NCI-H82 treated with DMSO at 0.1 percent for 48 hours (cell line): ENCODE data around the gene TAC3.
A peak's percentile ranks its signal among the peaks of the same experiment; 100 is the strongest.
"Not testable (repeated sequence)": the region's sequence is repeated elsewhere in the genome, so short reads cannot be mapped to it uniquely, and the experiment has no call there.

Experiments
- DNase-seq: peaks from one replicate; lab custom pipeline; 2025; ENCODE audit not compliant: unreplicated experiment; lab: John Stamatoyannopoulos, UW

Gene TAC3

GRCh38 chr12:57037264-57037663 is 20.9 kb upstream of the TAC3 start:
- DNase-seq = no peak

GRCh38 chr12:57033431-57033830 is 17.1 kb upstream of the TAC3 start:
- no peak for DNase-seq

GRCh38 chr12:57031789-57032188 is 15.5 kb upstream of the TAC3 start:
- no peak for DNase-seq

DNA sequence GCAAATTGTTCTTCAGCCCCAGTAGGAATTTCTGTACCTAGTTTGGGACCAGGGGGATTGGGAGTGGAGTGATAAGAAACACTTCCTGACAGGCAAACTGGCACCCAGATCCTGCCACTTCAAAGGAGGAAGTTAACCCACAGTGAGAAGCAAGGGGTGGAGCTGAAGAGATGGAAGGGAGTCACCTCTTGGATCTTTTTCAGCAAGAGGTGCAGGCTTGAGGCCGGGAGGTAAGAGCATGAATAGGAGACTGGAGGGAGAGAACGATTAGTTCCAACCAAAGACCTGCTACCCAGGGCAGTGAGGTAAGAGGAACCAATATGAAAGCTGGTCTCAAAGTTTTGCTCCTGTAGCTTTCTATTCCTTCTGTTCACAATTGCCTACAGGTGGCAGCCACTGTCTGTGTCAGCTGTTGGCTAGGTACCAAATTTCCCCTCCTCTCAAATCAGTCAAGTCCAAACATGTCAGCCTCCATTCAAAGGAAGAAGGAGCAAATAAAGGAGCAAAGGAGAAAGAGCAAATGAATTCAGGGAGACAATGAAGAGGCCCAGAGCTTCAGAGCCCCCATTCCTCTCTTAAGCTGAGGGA is 14.9 kb upstream of the TAC3 start:
- DNase-seq = no peak

- DNase-seq = no peak
Measured at GRCh38 chr12:57029457-57029856, 13.1 kb upstream of the TAC3 start.

DNA sequence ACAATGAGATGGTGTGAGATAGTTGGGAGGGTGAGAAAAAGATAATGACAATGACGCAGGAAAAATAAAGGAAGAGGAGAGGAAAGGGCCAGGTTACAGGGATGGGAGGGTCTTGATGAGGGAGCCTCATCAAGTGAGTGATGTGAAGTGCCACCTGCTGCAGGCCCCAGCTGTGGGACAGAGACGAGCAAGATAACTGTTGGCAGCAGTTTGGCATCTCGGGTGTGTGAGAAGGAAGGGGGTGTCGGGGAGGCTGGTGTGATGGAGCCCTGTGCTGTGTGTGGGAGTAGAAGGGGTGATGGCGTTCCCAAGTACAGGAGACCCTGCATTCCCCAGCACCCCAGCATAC is 11.4 kb upstream of the TAC3 start:
- DNase-seq = no peak

DNA sequence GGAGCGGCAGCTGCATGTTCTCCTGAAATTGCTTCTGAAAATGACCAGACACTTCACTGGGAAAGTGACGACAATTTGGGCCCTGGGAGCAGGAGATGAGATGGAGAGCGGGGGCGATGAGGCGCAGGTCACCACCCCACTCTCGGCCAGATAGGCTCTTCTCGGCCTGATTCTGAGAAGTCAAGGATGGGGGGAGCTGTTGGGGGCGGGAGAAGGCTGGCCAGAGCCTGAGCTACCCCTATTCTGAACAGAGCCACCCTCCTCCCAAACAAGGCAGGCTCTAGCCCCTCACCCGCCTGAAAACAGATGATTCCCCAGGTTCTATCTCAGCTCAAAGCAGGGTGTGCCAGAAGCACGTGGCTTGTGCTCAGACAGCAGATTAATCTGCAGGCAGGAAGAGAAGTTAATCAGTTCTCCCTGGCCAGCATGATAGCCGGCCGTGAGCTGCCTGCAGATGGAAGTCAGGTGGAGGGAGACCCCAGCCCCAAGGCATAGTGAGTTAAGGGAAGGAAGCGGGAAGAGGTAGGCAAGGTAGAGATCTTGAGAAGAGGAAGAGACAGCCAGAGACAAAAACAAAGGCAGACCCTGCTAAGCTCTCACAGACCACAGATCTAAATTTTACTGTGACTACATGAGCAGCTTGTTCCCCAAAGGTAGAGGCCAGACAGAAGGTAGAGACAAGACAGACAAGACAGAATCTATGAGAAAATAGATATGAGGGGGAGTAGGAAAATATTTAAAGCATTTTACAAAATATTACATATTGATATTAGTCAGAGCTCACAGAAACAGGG is 10.9 kb upstream of the TAC3 start:
- DNase-seq = no peak

DNA sequence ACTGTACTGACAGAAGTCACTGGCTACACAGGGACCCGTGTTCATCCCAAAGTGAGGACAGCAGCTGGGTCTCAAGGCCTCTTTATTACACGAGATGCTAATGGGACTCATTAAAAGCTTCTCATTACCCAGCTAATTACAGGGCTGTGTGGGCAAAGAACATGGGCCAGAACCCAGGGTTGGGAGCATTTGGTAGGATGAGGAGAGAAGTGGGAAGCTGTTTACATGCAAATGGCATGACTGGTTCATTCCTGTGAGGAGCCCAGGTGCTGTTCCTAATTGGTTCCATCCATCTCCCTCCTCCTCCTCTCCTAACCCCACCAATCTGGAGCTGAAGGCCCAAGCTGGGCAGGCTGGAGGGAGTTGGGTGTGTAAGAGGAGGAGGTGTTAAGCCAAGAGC is 8.9 kb upstream of the TAC3 start:
- DNase-seq = no peak

DNA sequence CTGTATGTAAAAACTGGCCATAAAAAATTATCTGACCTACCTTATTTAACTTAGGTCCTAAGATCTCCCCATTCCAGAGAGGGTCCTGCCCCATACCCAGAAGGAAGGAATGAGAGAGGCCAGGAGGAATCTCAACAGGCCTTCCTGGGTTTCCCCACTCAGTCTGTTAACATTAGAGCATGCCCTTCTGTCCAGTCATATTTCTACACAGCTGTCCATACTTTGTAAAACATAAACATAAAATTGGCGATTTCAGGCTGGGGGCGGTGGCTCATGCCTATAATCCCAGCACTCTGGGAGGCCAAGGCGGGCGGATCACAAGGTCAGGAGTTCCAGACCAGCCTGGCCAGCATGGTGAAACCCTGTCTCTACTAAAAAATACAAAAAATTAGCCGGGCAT is 6.0 kb upstream of the TAC3 start:
- not testable (repeated sequence) for DNase-seq

- DNase-seq = no peak
Measured at GRCh38 chr12:57019983-57020719, 3.8 kb upstream of the TAC3 start.

DNA sequence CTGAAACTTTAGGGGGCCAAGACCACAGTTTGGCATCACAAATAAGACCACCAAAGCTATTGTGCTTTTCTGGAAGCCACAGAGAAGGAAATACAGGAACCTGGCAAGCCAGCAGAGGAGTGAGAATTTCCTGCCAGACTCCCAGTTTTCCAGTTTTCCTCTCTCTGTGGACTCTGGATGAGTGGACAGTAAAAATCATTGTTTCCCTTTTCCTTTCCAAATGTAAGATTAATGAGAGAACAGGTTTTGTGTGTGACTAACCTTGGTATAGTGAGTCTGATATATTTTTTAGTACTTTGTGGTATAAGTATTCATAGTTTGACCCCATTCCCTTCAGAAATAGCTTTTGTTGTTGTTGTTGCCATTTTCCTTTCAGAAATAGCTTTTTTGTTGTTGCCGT is 2.6 kb upstream of the TAC3 start:
- DNase-seq = no peak

DNA sequence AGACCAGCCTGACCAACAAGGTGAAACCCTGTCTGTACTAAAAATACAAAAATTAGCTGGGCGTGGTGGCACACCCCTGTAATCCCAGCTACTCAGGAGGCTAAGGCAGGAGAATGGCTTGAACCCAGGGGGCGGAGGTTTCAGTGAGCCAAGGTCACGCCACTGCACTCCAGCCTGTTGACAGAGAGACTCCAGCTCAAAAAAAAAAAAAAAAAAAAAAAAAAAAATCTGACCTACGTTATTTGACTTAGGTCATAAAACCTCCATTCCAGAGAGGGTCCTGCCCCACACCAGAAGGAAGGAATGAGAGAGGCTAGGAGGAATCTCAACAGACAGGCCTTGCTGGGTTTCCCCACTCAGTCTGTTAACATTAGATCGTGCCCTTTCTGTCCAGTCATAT is 2.0 kb upstream of the TAC3 start:
- not testable (repeated sequence) for DNase-seq

DNA sequence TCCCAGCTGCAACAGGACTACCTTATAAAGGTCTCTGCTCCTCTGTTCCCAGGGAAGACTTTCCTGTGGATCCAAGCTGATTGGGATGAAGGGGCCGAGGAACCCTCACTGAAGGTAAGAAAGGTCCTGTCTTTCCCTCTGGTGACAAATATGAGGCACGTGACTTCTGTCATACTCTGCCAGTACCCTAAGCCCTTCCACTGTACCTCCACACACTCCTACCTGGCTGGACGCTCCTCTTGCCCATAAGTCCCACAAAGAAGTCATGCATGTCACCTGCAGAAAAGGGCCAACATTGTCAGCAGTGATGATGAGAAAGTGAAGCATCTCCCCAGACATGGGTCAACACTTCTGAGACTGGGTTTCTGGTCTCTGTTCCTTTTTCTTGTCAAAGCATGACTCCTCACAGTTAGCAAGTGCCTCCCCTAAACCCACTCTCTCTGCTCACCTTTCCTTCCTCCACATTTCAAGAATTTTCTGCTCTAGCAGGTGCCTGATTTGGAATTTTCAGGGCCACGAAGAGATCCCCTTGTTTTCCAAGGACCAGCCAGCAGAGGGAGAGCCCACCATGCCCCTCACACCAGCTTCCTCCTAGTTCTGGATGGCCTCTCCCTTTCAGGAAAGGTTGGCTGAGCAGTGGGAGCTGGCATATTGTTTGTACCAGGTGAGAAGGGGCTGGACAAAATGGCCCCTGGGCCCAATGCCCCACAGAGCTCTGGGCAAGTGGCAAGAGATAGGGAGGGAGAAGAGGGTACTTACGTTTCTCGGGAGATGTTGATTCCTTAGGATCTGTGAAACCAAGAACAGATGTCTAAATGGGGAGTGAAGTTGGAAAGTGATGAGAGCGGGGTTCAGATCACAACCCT is 3.5 kb downstream of the TAC3 start:
- no peak for DNase-seq

- DNase-seq = no peak
Measured at GRCh38 chr12:57011438-57012424, 4.6 kb downstream of the TAC3 start.

- no peak for DNase-seq
Measured at GRCh38 chr12:57010627-57011247, 5.6 kb downstream of the TAC3 start.

GRCh38 chr12:57009949-57010626 is 6.2 kb downstream of the TAC3 start:
- no peak for DNase-seq

GRCh38 chr12:57008178-57008577 is 8.2 kb downstream of the TAC3 start:
- DNase-seq = peak; percentile 51

- DNase-seq = no peak
Measured at GRCh38 chr12:57006809-57007475, 9.4 kb downstream of the TAC3 start.
